Stimulated activated CD4-positive, alpha-beta T cell treated with anti-CD3 and anti-CD28 coated beads, Interleukin-15, amount 100 ng/mL, for 48 hours (primary cell): ENCODE data around the gene TMX2.
"Not testable (repeated sequence)": the region's sequence is repeated elsewhere in the genome, so short reads cannot be mapped to it uniquely, and the experiment has no call there.

Experiments used
- DNase-seq, 2 donors: peaks; one replicate each; pipeline ENCODE4 v3.0.0-alpha.2; 2020; ENCODE audit warnings: low read depth in 2 of 2

The TMX2 gene, protein sequence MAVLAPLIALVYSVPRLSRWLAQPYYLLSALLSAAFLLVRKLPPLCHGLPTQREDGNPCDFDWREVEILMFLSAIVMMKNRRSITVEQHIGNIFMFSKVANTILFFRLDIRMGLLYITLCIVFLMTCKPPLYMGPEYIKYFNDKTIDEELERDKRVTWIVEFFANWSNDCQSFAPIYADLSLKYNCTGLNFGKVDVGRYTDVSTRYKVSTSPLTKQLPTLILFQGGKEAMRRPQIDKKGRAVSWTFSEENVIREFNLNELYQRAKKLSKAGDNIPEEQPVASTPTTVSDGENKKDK

DNA sequence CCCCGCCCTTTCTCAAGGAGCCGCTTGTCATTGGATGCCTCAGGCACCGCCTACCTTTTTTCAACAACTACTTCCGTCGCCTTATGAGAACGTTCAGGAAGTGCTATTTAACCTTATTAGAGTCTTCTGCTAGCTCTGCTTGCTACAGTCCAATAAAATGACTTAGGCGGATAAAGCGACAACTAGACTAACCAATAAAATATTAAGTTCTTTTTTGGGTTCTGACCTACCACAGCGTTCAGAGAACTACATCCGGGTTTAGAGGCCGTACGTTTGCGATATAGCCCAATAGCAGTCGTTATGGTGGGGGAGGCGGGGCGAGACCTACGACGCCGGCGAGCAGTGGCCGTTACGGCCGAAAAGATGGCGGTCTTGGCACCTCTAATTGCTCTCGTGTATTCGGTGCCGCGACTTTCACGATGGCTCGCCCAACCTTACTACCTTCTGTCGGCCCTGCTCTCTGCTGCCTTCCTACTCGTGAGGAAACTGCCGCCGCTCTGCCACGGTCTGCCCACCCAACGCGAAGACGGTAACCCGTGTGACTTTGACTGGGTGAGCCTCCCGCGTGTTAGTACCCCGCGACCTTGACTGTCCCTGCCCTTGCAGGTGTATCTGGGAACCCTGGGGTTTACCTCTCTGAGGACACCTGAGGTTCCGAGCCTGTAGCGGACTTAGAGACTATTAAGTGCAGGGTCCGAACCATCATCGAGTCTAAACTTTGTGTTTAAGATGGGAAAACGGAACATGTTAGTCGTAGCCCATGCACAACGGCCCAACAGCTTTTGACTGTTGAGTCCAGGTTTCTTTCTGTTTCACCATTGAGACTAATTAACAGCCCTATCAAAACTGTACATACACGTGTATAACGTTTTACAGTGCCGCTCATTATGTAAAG is at the start of gene TMX2:
Gene TMX2 (plus strand): TSS at position 338 of the 895 bp plus-strand sequence. CDS start 26 bp downstream, at position 364.
- peak; percentile 79 to 88 for DNase-seq

DNA sequence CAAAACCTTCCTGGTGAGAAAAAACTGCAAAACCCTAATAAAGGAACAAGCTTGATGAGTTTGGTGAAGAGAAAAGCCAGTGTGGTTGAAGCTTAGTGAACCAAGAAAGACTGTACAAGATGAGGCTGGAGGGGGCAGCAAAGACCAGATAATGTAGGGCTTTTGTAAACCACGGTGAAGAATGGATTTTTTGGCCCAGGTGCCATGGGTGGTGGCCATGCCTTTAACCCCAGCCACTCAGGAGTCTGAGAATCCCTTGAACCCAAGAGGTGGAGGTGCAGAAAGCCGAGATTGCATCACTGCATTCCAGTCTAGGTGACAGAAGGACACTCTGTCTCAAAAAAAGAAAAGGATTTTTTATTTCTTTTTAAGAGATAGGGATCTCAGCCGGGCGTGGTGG is 49.5 kb upstream of the TMX2 start:
- DNase-seq = no peak

DNA sequence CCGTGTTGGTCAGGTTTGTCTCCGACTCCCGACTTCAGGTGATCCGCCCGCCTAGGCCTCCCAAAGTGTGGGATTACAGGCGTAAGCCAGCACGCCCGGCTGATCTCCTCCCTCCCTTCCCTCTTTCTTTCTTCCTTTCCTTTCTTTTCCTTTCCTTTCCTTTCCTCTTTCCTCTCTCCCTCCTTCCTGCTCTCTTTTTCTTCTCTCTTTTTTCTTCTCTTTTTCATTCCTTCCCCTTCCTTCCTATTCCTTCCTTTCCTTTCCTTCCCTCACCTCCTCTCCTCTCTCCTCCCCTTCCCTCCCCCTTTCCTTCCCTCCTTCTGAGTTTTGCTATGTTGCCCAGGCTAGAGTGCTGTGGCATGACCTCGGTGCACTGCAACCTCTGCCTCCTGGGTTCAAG is 48.4 kb upstream of the TMX2 start:
- no peak for DNase-seq

DNA sequence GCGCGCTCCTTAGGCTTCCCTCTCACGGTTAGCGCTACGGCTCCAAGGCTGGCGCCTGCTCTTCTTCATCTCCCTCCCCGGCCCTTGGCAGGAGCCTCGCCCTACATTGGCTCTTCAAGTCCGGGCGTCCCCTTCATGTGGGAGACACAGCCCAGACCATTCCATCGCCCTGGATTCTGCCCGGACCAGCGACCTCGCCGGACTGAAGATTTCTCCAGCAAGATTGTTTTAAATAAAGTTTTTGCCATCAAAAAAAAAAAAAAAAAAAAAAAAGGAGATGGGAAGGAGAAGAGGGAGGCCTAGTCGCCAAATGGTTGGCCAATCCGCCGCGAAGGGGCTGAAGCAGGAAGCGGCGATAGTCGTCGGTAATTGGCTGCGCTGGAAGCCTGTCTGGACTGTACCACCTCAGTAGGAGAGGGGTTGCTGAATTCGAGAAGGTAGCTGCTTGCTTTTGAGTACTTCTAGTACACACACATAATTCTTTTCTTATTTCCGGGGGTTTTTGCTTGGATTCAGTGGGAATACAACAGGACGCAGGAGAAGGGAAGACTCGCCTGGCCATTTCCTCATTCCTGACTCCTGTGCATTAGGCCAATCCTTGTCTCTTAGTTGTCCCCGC is 45.2 kb upstream of the TMX2 start:
- DNase-seq = peak; percentile 87 to 95

DNA sequence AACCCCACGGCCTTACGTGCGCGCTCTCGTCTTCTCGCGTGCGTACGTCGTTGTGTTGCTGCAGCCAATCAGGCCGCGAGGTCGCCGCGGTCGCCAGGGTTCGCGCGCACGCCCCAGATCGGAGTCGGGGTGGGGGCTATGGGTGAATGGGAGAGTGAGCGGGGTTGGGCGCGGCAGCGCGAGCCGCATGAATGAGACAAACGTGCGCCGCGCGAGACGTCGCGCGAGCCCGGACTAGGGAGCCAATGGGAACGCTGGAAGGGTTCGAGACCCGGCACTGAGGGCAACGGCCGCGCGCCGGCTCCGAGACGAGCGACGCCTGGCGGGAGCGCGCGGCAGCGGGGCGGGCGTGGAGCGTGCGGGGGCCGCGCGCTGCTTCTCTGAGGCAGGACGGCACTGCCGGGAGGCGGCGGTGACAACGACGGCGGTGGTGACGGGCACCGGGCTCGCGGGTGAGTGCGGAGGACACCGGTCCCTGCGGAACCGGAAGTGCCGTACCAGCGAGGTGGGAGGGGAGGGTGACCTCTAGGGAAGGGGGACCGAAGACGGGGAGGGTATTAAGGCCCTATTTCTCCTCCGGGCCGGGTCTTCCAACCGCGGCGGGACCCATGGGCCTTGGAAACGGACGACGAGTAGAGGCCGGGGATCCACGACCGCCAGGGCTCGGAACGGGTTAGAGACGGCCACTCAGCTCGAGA is 44.5 kb upstream of the TMX2 start, which contains the start of gene ZDHHC5:
Gene ZDHHC5 (plus strand): TSS at position 379 of the 698 bp plus-strand sequence. CDS start 4,977 bp downstream, outside the sequence.
- peak; percentile 98 to 99 for DNase-seq

DNA sequence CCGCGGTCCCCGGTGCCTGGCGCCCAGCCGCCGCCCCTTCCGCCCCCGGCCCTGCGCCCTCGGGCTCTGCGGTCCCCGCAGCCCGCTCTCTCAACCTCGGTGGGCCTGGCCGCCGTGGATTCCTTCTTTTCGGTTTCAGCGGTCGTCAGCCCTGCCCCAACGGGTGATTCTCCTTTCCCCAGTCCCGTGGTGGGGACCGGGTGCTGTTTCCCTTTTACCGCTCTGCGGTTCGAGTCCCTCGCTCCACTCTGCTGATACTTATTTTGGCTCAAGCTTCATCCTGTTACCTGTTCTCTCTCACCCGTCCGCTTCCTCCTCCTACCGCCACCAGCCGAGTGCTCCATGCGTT is 44.0 kb upstream of the TMX2 start:
- DNase-seq = peak in 1 of 2 donors; percentile 24

DNA sequence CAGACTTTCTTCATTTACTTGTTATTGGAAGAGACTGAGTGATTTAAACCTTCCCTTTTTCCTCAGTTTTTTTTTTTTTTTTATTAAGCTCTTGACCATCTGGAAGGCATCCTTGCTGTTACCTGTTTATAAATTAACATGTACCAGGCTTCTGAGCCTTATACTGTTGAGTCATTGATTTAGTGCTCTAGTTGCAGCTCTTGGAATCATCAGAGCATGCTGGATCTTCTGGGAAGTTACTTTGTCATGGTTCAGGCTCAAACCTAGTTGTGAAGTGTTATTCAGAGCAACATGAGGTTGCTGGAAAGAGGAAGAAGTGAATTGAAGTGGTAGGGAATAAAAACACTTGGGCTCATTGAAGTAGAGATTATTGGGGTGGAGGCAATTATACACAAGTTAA is 38.1 kb upstream of the TMX2 start:
- DNase-seq = no peak

DNA sequence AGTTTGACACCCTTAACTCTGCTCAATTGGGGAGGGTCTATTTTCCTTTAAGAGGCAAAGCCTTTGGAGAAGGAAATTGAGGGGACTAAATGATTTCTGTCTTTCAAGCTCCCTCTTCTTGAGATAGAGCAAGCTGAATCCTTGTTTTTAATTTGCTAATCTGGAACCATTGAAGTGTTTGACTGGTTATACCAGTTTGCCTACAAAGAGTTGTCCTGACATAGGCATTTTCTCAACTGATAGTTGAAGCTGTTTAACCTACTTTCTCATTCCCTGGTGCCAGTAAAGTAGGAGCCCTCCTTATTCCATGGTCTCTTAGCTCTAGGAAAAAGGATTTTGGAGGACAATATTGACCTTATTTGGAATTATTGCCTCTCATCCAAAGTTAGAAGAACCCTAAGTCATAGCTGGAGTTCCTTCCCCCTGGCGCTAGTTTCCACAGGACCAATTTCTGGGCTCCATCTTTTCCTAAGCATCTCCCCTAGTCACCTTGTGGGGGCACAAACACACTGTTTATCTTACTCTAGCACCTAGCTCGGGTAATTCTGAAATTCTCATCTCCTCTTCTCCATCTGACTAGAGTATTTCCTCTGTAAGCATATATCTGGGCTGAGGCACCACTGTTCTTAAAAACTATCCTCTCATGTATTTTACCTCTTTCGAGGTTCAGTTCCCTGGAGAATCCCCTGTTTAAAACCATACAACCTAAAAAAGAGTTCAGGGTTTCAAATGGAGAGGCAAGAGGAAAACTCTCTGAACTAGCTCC is 37.0 kb upstream of the TMX2 start:
- DNase-seq = no peak

DNA sequence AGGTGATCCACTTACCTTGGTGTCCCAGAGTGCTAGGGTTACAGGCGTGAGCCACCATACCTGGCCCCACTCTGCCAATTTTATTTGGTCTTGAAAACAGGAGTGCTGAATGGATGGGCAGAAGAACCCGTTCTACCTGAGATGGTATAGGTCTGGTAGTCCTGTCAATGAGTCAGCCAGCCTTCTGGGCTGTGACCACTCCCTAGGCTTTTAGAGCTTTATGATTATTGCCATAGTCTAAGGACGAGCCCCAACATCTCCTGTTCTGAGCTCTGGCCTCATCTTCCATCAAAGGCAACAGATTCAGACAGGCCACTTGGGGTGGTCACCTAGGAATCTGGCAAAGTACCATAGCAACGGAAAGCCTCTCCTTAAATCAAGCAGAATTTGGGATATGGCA is 33.0 kb upstream of the TMX2 start:
- no peak for DNase-seq

DNA sequence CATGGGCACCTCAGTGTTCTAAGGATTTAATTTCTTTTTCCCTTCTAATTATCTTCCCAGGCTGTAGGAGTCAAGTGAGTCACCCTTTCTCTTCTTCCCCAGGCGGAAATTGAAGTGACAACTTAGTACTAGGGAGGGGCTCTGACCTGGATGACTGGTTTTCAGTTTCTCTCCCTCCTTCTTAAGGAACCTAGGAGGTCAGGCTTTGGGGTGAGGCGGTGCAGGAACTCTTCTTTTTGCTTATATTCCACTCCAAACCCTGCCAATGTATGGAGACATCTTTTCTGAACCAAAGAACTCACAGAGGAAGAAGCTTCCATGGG is 31.9 kb upstream of the TMX2 start:
- DNase-seq = no peak

DNA sequence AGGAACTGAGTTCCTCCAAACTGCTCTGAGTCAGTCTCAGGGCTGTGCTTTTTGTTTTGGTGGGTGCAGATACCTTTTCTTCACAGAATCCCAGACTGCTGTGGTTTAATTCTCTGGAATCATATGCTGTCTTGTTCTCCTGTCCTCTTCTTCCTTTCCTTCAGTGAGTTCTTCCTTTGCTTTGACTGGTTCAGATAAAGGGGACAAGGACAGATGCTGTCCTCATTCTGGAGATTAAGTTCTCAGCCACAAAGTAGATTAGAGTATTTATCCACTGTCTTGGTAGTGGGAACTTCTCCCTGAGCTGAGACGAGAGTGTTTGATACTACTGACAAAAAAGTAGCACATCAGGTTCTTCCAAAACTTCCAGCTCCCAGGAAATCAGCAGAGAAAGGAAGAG is 31.2 kb upstream of the TMX2 start:
- no peak for DNase-seq

DNA sequence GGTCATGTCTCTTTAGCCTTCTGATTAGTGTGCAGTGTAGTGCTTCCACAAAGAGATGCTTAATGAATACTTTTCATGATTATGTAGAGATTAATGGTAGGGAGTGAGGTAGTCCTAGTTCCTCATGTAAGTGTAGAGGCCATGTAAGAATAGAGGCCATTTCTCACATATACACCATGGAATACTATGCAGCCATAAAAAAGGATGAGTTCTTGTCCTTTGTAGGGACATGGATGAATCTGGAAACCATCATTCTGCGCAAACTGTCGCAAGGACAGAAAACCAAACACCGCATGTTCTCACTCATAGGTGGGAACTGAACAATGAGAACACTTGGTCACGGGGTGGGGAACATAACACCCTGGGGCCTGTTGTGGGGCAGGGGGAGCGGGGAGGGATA is 21.9 kb upstream of the TMX2 start:
- not testable (repeated sequence) for DNase-seq

DNA sequence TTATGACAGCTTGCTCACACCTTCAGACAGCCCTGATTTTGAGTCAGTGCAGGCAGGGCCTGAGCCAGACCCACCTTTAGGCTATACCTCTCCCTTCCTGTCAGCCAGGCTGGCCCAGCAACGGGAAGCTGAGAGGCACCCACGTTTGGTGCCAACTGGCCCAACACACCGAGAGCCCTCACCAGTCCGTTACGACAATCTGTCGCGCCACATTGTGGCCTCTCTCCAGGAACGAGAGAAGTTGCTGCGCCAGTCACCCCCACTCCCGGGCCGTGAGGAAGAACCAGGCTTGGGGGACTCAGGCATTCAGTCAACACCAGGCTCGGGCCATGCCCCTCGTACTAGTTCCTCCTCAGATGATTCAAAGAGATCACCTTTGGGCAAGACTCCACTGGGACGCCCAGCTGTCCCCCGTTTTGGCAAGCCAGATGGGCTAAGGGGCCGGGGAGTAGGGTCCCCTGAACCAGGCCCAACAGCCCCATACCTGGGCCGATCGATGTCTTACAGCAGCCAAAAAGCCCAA is 13.5 kb upstream of the TMX2 start:
- no peak for DNase-seq

DNA sequence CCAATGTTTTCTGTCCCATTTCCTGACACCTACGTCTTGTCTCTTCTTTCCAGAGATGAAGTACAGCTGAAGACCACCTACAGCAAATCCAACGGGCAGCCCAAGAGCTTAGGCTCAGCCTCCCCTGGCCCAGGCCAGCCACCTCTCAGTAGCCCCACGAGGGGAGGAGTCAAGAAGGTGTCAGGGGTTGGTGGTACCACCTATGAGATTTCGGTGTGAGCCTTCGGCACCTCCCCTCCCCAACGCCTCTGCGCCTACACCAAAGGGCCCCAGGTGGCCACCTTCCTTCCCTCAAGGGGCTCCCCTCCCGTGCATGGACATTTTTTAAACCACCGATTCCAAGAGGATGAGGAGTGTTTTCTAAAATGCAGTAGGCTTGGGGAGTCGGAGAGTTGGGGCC is 12.6 kb upstream of the TMX2 start:
- DNase-seq = no peak

DNA sequence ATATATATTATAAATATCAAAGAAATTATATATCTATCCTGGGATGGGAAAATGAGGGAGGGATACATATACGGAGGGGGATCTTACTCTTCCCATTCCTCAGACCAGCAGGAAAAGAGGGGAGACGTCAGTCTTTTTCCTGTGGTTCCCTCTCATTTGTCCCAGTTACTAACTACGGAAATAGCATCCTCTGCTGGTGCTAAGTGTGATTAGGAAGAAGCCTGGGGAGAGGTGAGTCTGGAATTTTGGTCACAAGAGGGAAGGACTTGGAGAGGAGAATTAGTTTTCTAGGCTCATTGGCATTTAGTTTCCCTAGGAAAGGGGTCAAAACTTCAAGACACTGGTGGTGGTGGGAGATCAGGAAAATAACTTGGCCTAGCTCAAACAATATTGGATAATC is 12.0 kb upstream of the TMX2 start:
- DNase-seq = no peak

DNA sequence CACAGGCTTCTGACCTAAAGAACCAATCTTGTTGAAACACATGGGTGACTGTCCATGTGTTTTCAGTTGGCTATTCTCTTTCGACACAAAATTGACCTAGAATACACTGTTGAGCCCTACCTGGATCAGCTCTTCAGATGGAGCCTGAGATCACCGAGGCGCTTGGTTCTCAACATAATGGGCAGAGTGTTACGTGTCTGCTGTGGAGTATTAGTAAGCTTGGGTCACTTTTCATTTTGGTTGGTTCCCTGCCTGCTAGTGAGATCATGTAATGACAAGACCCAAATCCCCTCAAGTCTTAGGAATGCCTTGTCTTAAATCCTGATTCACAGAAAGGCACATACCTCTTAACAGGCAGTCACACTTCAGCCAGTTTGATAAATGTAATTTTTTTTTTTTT is 9.1 kb upstream of the TMX2 start:
- DNase-seq = no peak

DNA sequence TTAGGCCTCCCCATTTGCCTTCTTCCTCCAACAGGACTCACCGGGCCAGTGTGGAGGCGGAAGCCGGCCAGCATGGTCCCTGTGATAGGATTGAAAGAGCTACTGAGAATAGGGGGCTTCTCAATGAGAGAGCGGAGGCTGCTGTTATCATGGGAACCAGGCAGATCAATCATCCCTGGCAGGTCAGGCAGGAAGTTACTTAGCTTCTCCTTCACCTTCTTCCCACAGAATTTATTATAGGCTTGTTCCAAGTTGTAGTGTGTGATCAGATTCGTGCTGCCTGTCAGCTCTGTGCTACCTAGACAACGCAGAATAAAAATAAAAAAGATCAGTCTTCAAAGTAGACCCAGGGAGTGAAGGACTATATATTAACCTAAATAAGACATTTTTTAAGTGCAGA is 7.5 kb upstream of the TMX2 start:
- DNase-seq = no peak

DNA sequence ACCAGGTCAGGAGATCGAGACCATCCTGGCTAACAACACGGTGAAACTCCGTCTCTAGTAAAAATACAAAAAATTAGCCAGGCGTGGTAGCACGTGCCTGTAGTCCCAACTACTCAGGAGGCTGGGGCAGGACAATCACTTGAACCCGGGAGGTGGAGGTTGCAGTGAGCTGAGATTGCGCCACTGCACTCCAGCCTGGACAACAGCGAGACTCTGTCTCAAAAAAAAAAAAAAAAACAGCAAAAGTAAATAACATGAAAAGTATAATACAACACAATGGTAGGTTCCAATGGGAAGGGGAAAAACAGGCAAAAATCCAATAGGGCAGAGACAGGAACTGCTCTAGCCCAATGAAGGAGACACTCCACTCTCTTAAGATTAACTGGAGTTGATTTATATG is 7.0 kb upstream of the TMX2 start:
- DNase-seq = not testable (repeated sequence)

DNA sequence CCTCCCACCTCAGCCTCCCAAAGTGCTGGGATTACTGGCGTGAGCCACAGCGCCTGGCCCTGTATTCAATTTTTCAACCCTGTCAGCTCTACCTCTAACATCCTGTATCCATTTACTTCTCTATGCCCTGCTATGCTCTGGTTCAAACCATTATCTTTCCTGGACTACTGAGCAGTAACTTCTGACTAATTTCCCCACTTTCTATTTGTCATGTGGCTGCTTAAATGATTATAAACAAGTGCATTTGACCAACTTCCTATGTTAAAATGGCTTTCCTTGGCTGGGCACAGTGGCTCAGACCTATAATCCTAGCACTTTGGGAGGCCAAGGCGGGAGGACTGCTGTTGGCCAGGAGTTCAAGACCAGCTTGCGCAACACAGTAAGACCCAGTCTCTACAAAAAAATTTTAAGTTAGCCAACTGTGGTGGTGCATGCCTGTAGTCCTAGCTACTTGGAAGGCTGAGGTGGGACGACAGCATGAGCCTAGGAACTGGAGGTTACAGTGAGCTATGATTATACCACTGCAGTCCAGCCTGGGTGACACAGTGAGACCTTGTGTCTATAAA is 2.5 kb upstream of the TMX2 start:
- DNase-seq = no peak

DNA sequence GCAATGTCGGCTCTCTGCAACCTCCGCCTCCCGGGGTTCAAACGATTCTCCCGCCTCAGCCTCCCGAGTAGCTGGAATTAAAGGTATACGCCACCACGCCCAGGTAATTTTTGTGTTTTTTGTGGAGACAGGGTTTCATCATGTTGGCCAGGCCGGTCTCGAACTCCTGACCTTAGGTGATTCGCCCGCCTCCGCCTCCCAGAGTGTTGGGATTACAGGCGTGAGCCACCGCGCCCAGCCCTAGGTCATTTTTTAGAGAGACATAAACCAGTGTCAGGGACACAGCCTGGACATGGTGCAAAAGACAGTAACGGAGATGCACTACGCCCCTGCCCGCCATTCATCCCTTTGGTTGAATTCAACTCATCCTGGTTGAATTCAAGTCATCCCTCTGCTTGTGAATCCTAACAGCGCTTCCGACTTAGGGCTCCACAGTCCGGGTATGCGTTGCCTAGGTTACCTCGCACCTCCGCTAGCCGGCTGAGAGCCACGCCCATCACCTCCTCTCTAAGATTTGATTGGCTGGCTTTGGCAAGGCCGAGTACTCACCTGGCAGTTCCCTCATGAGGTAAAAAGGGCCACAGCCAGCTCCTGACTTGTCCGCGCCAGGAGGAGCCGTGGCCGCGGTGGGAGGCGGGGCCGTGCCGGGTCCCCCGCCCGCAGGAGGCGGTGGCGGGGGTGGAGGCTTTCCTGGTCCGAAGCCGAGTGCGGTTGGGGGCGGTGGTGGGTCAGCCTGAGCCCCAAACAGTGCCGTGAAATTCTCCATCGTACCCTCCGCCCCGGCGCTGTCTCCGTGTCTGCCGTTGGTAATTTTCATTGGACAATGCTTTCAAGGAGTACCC is 758 bp upstream of the TMX2 start, which contains the start of gene MED19:
Gene MED19 (minus strand): TSS at position 802 of the 842 bp plus-strand sequence. CDS start 36 bp downstream, at position 766.
- DNase-seq = peak; percentile 66
